Measurements from ENCODE around the gene C2CD5.

The C2CD5 gene

GRCh38 chr12:22443379-22444316 is 100.7 kb downstream of the C2CD5 start:
- no peak for TF ChIP-seq POLR2A (IDR thresholded peaks at IDR 0.05; ENCODE audit: low read depth, low read length)
- DNase-seq (ENCODE audit: insufficient read length, low spot score) (peak; percentile 23), FAIRE-seq (peak; percentile 96)

- TF ChIP-seq POLR2A (IDR thresholded peaks at IDR 0.05; ENCODE audit: low read depth, low read length), result no peak
- DNase-seq (ENCODE audit: insufficient read length, low spot score), result no peak
- no peak for FAIRE-seq
Observed at GRCh38 chr12:22437031-22437806, 107.1 kb downstream of the C2CD5 start.

DNA sequence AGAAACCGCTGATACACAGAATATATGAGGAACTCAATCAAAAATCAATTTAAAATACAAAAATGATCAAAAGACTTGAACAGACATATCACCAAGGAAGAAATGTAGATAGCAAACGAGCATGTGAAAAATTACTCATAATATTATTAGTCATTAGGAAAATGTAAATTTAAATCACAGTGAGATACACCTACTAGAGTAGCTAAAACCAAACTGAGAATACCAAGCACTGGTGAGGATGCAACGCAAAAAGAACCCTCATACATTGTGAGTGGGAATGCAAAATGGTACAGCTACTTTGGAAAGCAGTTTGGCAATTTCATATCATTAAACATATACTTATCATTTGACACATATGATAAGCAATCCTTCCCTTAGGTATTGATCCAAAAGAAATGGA is 108.8 kb downstream of the C2CD5 start:
- DNase-seq (ENCODE audit: insufficient read length, low spot score), result no peak
- no peak for TF ChIP-seq POLR2A (IDR thresholded peaks at IDR 0.05; ENCODE audit: low read depth, low read length)
- no peak for FAIRE-seq

DNA sequence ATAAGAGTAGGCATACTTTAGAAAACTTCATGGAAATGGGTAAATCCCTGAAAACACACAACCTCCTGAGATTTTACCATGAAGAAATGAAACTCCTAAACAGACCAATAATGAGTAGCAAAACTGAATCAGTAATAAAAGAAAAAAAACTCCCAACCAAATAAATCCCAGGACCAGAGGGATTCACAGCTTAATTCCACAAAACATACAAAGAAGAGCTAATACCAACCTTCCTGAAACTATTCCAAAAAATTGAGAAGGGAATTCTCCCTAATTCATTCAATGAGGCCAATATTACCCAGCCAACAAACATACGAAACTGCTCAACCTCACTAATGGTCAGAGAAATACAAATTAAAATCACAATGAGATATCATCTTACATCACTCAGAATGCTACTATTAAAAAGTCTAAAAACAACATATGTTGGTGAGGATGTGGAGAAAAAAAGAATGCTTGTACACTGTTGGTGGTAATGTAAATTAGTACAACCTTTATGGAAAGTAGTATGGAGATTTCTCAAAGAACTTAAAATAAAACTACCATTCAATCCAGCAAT is 112.6 kb downstream of the C2CD5 start:
- DNase-seq (ENCODE audit: insufficient read length, low spot score) (no peak), FAIRE-seq (no peak)
- TF ChIP-seq POLR2A (IDR thresholded peaks at IDR 0.05; ENCODE audit: low read depth, low read length), result no peak

GRCh38 chr12:22416801-22417200 is 127.5 kb downstream of the C2CD5 start:
- FAIRE-seq (no peak), DNase-seq (ENCODE audit: insufficient read length, low spot score) (no peak)
- TF ChIP-seq POLR2A (IDR thresholded peaks at IDR 0.05; ENCODE audit: low read depth, low read length), result no peak

DNA sequence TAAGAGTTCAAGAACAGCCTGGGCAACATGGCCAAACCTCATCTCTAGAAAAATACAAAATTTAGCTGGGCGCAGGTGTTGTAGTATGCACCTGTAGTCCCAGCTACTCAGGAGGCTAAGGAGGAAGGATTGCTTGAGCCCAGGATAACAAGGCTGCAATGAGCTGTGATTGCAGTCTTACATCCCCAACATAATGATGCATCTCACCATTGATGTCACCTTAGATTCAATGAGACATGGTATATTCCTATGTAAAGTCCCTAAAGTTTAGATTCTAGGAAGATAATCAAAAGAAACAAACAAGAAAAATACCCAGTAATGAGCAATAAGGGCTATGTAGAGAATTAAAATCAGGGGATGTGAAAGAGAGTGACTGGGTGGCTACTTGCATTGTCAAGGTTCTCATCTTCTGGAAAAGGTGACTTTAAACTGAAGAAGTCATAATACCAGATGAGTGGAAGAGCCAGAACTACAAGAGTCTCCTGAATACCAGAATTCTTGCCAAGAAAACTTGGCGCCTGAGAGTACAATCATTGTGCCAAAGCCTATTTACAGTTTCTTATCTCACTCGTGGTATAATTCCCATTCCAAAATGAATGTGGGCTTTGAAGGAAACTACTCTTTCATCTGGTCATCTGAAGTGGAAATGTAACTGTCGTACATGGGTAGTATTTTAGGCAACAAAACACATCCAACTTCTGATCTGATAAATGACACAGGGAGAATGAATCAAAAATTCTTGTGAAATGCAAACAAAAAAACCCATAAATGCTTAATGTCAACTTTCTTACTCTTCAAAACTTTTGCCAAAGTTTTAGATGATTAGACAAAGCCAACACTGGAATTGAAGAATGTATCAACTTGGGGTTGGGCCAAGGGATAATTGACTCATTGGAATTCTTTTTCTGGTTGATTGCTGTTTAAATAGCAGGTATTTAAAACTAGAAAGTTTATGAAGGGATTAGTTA is 128.7 kb downstream of the C2CD5 start:
- DNase-seq (ENCODE audit: insufficient read length, low spot score) (no peak), FAIRE-seq (no peak)
- no peak for TF ChIP-seq POLR2A (IDR thresholded peaks at IDR 0.05; ENCODE audit: low read depth, low read length)

- DNase-seq (ENCODE audit: insufficient read length, low spot score) (no peak), FAIRE-seq (no peak)
- TF ChIP-seq POLR2A (IDR thresholded peaks at IDR 0.05; ENCODE audit: low read depth, low read length), result no peak
Observed at GRCh38 chr12:22414742-22415141, 129.6 kb downstream of the C2CD5 start.

DNA sequence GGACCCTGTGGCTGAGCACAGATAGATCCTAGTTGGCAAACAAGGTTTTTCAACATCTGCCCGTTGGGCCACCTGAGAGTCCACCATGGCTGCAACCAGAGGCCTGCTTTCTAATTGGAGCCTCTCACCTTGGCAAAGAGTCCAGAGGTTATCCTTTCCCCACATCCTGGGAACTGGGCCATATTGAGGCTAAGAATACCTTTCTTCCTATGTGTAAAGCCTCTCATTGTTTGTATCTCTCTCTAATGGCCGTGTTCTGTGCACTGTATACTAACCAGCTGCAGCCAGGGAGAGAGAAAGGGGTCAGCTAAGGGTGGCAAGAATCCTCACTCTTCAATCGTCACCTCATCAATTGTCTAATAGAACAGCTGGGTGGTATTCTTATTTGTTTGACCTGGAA is 130.8 kb downstream of the C2CD5 start:
- FAIRE-seq (no peak), DNase-seq (ENCODE audit: insufficient read length, low spot score) (no peak)
- TF ChIP-seq POLR2A (IDR thresholded peaks at IDR 0.05; ENCODE audit: low read depth, low read length), result no peak

DNA sequence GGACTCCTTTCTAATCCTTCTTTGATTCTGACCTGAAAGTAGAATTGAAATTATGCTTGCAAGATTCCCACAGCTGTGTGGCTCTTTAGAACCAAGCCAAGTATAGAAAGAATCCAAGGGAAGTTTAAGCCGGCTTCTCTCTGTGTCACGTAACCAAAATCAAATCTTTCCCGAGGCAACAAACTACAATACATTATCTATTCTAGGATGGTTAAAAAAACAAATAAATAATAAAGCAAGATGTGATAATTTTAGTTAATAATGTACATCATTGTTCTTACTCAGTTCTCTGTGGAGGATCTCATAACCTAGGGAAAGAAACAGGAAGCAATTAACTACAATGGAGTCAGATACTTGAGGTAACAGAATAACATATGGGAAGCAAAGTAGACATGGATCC is 131.8 kb downstream of the C2CD5 start:
- DNase-seq (ENCODE audit: insufficient read length, low spot score) (no peak), FAIRE-seq (no peak)
- no peak for TF ChIP-seq POLR2A (IDR thresholded peaks at IDR 0.05; ENCODE audit: low read depth, low read length)

DNA sequence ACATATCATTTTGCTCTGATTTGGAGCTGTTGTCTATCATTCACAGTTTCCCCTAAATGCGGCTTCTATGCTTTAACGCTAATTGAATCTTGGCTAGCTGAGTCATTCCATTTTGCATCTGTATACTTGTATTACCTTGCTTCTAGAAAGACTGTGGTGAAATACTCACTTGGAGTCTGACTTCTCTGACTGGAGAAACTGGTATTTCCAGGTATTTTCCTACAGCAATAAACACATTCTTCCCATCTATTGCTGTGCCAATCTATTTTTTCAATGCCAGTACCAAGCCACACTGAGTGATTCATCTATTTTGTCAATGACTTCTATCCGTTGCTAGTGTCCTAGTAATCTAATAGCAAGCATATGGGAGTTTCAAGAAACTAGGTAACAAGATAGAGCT is 133.9 kb downstream of the C2CD5 start:
- no peak for TF ChIP-seq POLR2A (IDR thresholded peaks at IDR 0.05; ENCODE audit: low read depth, low read length)
- DNase-seq (ENCODE audit: insufficient read length, low spot score), result no peak
- FAIRE-seq, result no peak

GRCh38 chr12:22409377-22410164 is 134.8 kb downstream of the C2CD5 start:
- no peak for FAIRE-seq
- DNase-seq (ENCODE audit: insufficient read length, low spot score), result no peak
- TF ChIP-seq POLR2A (IDR thresholded peaks at IDR 0.05; ENCODE audit: low read depth, low read length), result no peak

GRCh38 chr12:22408610-22409376 is 135.5 kb downstream of the C2CD5 start:
- DNase-seq (ENCODE audit: insufficient read length, low spot score) (no peak), FAIRE-seq (no peak)
- no peak for TF ChIP-seq POLR2A (IDR thresholded peaks at IDR 0.05; ENCODE audit: low read depth, low read length)

Data from H54 (cell line).